LNCaP clone FGC (cell line): ENCODE results near the gene NPW.

Experiments used
- DNase-seq: peaks from one replicate; pipeline ENCODE4 v3.0.0-alpha.2; 2011; ENCODE audit warnings: low read depth
- H3K4me3 ChIP-seq: 2 replicates; pipeline ENCODE4 v1.5.1; 2011; ENCODE audit warnings: mild to moderate bottlenecking, low read depth, low read length, control low read depth
- TF ChIP-seq, protein P1 (sequence below): IDR thresholded peaks from 2 replicates; pipeline ENCODE4 v1.5.1; 2012; ENCODE audit warnings: mild to moderate bottlenecking; ENCODE audit not compliant: control insufficient read depth, insufficient read depth; ENCODE audit errors: extremely low read depth

The NPW gene

DNA sequence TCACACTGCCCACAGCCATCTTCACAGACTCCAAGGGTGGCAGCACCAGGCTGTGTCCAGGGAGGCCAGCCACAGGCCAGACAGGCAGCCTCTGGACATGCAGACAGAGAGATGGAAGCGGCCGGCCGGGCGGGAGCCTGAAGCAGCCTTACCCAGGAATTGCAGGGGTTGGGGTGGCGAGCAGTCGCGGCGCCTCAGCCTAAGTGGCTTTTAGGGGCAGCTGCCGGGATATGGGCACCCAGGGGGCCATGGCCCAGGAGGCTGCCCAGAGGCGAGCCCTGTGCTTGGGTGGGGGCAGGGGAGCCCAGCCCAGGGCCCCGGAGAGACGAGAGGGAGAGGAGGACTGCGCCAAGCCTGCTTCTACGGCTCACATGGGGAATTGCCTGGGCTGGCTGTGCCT lies 5.7 kb downstream of the NPW start:
- no peak for DNase-seq
- TF ChIP-seq, protein P1, sequence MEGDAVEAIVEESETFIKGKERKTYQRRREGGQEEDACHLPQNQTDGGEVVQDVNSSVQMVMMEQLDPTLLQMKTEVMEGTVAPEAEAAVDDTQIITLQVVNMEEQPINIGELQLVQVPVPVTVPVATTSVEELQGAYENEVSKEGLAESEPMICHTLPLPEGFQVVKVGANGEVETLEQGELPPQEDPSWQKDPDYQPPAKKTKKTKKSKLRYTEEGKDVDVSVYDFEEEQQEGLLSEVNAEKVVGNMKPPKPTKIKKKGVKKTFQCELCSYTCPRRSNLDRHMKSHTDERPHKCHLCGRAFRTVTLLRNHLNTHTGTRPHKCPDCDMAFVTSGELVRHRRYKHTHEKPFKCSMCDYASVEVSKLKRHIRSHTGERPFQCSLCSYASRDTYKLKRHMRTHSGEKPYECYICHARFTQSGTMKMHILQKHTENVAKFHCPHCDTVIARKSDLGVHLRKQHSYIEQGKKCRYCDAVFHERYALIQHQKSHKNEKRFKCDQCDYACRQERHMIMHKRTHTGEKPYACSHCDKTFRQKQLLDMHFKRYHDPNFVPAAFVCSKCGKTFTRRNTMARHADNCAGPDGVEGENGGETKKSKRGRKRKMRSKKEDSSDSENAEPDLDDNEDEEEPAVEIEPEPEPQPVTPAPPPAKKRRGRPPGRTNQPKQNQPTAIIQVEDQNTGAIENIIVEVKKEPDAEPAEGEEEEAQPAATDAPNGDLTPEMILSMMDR = no peak
- H3K4me3 ChIP-seq = no peak overlapping the region

DNA sequence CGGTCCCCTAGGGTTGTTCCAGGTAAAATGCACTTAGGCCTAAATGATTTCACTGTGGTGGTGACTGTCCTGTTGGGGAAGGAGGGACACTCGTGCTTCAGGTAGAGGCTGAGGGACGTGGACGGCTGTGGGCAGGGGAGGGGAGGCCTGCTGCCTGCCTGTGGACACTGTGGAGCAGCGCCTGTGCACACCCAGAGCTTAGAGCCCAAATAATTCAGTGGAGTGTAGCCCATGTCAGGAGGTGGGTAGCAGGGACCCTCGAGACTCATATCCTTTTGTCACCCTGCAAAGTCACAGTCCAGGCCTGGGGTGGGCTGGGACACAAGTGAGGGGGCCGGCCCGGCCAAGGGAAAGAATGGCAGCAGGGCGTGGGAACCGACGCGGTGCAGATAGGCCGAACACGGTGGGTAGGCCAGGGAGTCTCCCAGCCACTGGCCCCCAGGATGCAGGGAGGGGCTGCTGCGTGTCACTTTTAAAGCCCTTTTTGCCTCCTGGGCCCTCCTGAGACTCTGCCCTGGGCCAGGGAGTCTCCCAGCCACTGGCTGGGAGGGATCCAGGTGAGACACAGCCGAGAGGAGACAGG lies 6.4 kb downstream of the NPW start:
- TF ChIP-seq, protein P1 = no peak
- H3K4me3 ChIP-seq = peak overlapping the region; percentile 54

DNA sequence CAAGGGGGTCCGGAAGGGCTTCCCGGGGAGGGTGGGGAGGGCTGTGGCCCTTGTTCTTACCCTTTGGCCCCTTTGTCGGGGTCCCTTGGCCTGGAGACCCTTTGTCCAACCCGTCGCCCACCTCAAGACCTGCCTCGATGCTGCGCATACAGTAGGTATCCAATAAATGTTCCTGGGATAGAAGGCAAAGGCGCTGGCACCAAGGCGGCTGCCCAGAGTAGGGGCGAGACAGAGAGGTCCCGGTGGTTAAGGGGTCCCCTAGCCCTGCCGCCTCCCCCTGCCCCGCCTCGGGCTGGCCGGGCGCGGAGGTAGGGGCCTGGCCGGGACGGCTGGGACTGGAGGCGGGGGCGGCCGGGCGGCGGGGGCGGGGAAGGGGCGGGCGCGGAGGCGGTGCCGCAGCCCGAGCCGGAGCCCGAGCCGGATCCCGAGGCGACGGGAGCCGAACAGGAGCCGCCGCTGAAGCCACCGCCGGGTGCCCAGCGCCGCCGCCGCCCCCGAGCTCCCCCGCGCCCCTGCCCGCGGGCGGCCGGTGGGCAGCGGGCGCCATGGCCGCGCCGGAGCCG lies 7.0 kb downstream of the NPW start, which contains the start of gene NHERF2:
Gene NHERF2 (plus strand): TSS at position 442 of the 563 bp plus-strand sequence. CDS start 104 bp downstream, at position 546.
- peak within 1 kb of the TSS; percentile 86 for H3K4me3 ChIP-seq
- no peak for DNase-seq
- TF ChIP-seq, protein P1 = no peak

More for the DNA sequence above, 6.4 kb downstream of the NPW start:
- no peak for DNase-seq

DNA sequence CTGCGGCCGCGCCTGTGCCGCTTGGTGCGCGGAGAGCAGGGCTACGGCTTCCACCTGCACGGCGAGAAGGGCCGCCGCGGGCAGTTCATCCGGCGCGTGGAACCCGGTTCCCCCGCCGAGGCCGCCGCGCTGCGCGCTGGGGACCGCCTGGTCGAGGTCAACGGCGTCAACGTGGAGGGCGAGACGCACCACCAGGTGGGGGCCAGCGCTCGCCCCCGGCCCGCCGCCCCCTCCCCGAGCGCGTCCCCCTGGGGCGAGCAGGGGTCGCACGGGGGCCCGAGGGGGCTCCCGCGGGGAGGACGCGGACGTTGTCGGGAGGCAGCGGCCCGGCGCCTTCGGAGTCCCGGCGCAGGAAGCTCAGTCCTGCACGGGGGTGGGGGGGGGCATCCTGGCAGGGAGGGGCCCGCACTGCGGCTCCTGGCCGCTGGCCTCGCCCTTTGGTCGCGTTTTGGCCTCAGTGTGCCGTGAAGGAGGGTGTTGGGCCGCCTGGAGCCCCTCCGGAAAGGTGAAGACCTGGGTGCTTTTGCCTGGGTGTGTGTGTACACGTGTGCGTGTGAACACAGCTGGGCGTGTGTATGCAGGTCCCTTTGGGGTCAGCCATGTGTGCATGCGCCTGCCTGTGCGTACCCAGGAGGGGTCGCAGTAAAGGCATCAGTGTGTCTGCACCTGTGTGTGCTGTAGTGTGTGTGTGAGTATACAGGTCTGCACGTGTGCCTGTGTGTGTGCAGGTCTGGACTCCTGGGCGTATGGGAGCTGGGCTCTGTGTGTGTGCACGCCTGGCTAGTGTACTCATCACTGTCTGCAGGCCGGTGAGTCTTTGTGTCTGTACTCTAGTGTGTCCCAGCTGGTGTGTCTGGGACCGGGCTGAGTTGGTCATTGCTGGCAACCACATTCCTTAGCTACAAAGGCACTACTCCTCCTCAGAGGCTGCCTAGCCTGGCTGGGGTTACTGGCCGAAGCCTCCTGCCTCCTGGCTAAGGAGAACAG lies 7.7 kb downstream of the NPW start:
- TF ChIP-seq, protein P1 = 0 out of 2 replicates have a peak, but pooled peaks have one; percentile 24
- H3K4me3 ChIP-seq = peak overlapping the region; percentile 86
- DNase-seq = no peak

DNA sequence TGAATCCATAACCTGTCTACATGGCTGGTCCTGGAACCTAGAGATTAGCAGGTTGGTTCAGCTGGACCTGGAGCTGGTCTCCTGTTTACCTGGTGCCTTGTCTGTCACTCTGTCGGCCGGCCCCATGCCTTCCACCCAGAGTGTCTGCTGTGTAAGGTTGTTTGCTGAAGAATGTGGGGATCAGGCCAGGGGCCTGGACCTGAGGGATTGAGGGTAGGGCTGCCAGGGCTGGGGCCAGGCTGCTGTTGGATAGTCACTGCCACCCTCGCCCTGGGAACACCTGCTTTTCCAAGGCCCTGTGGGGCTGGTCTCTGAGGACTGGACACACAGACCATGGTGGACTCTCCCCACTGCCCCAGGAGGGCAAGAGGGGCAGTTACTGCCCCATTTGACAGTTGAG lies 8.6 kb downstream of the NPW start:
- H3K4me3 ChIP-seq = peak overlapping the region; percentile 86
- no peak for DNase-seq
- TF ChIP-seq, protein P1 = no peak

DNA sequence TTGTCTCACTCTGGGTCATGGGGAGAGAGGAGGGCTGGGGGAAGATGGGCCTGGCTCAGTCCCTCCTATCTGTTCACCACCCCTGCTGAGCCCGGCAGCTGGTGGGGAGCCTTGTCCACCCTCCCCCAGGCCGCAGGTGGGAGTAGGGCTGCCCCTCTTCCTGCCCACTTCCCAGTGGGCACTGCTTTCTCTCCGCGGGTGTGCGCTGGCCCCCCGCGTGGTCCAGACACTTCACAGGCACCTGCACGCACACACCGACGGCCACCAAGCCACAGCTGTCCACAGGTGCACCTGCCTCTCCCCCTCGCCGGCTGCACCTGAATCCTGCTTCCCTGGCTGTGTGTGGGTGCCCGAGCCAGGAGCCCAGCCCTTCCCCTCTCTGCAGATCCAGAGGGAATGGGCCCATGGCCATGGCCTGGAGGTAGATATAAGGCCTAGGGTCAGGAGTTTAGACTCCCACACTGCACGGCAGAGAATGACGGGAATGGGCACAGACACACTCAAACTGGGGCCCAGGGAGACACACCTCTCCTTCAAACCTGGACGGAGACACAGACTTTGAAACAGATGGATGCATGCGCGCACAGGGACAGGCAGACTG lies 9.1 kb downstream of the NPW start:
- TF ChIP-seq, protein P1 = no peak
- no peak for DNase-seq
- H3K4me3 ChIP-seq = peak overlapping the region; percentile 86
